Muscle layer of colon (tissue), 2 donors: ENCODE measurements around the gene RSF1.
"Not testable (repeated sequence)": the region's sequence is repeated elsewhere in the genome, so short reads cannot be mapped to it uniquely, and the experiment has no call there.

Experiments used
- H3K27ac ChIP-seq: one replicate; pipeline ENCODE4 v1.7.0; 2013; ENCODE audit warnings: low read depth, mild to moderate bottlenecking, low read length, moderate library complexity
- H3K27me3 ChIP-seq, 2 donors: one replicate each; pipeline ENCODE4 v1.7.0; 2013; ENCODE audit warnings: low read length in 2 of 2, mild to moderate bottlenecking in 2 of 2; ENCODE audit not compliant: insufficient read depth in 2 of 2, control insufficient read depth in 1 of 2
- H3K36me3 ChIP-seq: one replicate; pipeline ENCODE4 v1.7.0; 2013; ENCODE audit warnings: mild to moderate bottlenecking, low read length; ENCODE audit not compliant: insufficient read depth
- H3K4me1 ChIP-seq: one replicate; pipeline ENCODE4 v1.7.0; 2013; ENCODE audit warnings: mild to moderate bottlenecking, low read length; ENCODE audit not compliant: insufficient read depth
- H3K4me3 ChIP-seq, 2 donors: one replicate each; pipeline ENCODE4 v1.7.0; 2013; ENCODE audit warnings: low read length in 2 of 2, low read depth in 1 of 2, mild to moderate bottlenecking in 1 of 2, moderate library complexity in 1 of 2
- H3K9ac ChIP-seq: one replicate; pipeline ENCODE4 v1.7.0; 2013; ENCODE audit warnings: low read length
- H3K9me3 ChIP-seq: one replicate; pipeline ENCODE4 v1.7.0; 2013; ENCODE audit warnings: mild to moderate bottlenecking, low read length
- donor health status: abdominal sarcoma.
- donor health status: Adenocarcinoma of cecum.

RSF1 gene

GRCh38 chr11:77833302-77833701 lies 12.8 kb upstream of the RSF1 start:
- H3K4me3 ChIP-seq = no peak overlapping the region
- no peaks in the 10 kb centered on the region for H3K36me3 ChIP-seq
- H3K9ac ChIP-seq = no peak overlapping the region
- no peaks in the 10 kb centered on the region for H3K9me3 ChIP-seq
- H3K27me3 ChIP-seq = no peaks in the 10 kb centered on the region
- H3K27ac ChIP-seq = no peak overlapping the region
- no peaks in the 10 kb centered on the region for H3K4me1 ChIP-seq

- Histone ChIP-seq H3K27ac (no peak overlapping the region), H3K27me3 (no peaks in the 10 kb centered on the region), H3K9ac (no peak overlapping the region), H3K9me3 (no peaks in the 10 kb centered on the region), H3K4me3 (no peak overlapping the region), H3K36me3 (no peaks in the 10 kb centered on the region), H3K4me1 (peaks cover 7% of the 10 kb centered on the region)
These were observed 8.4 kb upstream of the RSF1 start for GRCh38 chr11:77828926-77829325.

- Histone ChIP-seq H3K36me3 (no peaks in the 10 kb centered on the region), H3K27me3 (no peaks in the 10 kb centered on the region), H3K9ac (no peak overlapping the region), H3K9me3 (no peaks in the 10 kb centered on the region), H3K27ac (no peak overlapping the region), H3K4me3 (no peak overlapping the region), H3K4me1 (peaks cover 15% of the 10 kb centered on the region)
These were observed 3.3 kb upstream of the RSF1 start for GRCh38 chr11:77823775-77824174.

- not testable (repeated sequence) for H3K9me3 ChIP-seq, H3K36me3 ChIP-seq, H3K27me3 ChIP-seq, H3K9ac ChIP-seq
- Histone ChIP-seq H3K4me3 (peak overlapping the region in 1 of 2 donors; percentile 97), H3K27ac (peak overlapping the region; percentile 93), H3K4me1 (peaks cover 17% of the 10 kb centered on the region)
These were observed 1.6 kb upstream of the RSF1 start for GRCh38 chr11:77822126-77822525.

GRCh38 chr11:77821349-77821851 lies 878 bp upstream of the RSF1 start:
- Histone ChIP-seq H3K4me1 (peaks cover 23% of the 10 kb centered on the region), H3K27ac (peak overlapping the region; percentile 93), H3K4me3 (peak overlapping the region; percentile 79 to 97), H3K27me3 (no peaks in the 10 kb centered on the region), H3K9me3 (no peaks in the 10 kb centered on the region), H3K9ac (peak overlapping the region; percentile 94), H3K36me3 (no peaks in the 10 kb centered on the region)

GRCh38 chr11:77819921-77820564 lies 479 bp downstream of the RSF1 start:
- H3K27me3 ChIP-seq = no peaks in the 10 kb centered on the region
- H3K4me1 ChIP-seq = peaks cover 23% of the 10 kb centered on the region
- H3K9me3 ChIP-seq = no peaks in the 10 kb centered on the region
- H3K27ac ChIP-seq = peak overlapping the region; percentile 93
- peak overlapping the region; percentile 97 to 100 for H3K4me3 ChIP-seq
- H3K9ac ChIP-seq = peak overlapping the region; percentile 73
- H3K36me3 ChIP-seq = no peaks in the 10 kb centered on the region

GRCh38 chr11:77819411-77819920 lies 1.1 kb downstream of the RSF1 start:
- Histone ChIP-seq H3K9ac (peak overlapping the region; percentile 73), H3K27ac (peak overlapping the region; percentile 93), H3K4me3 (peak overlapping the region; percentile 97 to 100), H3K4me1 (peaks cover 22% of the 10 kb centered on the region), H3K27me3 (no peaks in the 10 kb centered on the region), H3K9me3 (no peaks in the 10 kb centered on the region), H3K36me3 (no peaks in the 10 kb centered on the region)

- H3K27ac ChIP-seq = no peak overlapping the region
- H3K9me3 ChIP-seq = no peaks in the 10 kb centered on the region
- peaks cover 12% of the 10 kb centered on the region for H3K4me1 ChIP-seq
- H3K9ac ChIP-seq = no peak overlapping the region
- H3K4me3 ChIP-seq = no peak overlapping the region
- H3K27me3 ChIP-seq = no peaks in the 10 kb centered on the region
- no peaks in the 10 kb centered on the region for H3K36me3 ChIP-seq
These were observed 5.1 kb downstream of the RSF1 start for GRCh38 chr11:77815459-77815858.

GRCh38 chr11:77814848-77815247 lies 5.7 kb downstream of the RSF1 start:
- no peaks in the 10 kb centered on the region for H3K27me3 ChIP-seq
- H3K9me3 ChIP-seq = no peaks in the 10 kb centered on the region
- no peak overlapping the region for H3K9ac ChIP-seq
- no peak overlapping the region for H3K27ac ChIP-seq
- peaks cover 16% of the 10 kb centered on the region for H3K4me1 ChIP-seq
- H3K4me3 ChIP-seq = no peak overlapping the region
- no peaks in the 10 kb centered on the region for H3K36me3 ChIP-seq

- Histone ChIP-seq H3K4me1 (peaks cover 11% of the 10 kb centered on the region), H3K27ac (no peak overlapping the region), H3K9me3 (no peaks in the 10 kb centered on the region), H3K4me3 (no peak overlapping the region), H3K27me3 (no peaks in the 10 kb centered on the region), H3K9ac (no peak overlapping the region), H3K36me3 (no peaks in the 10 kb centered on the region)
These were observed 7.3 kb downstream of the RSF1 start for GRCh38 chr11:77813256-77813655.

GRCh38 chr11:77806993-77807392 lies 13.5 kb downstream of the RSF1 start:
- H3K4me1 ChIP-seq = peaks cover 4% of the 10 kb centered on the region
- H3K9me3 ChIP-seq = no peaks in the 10 kb centered on the region
- no peaks in the 10 kb centered on the region for H3K36me3 ChIP-seq
- H3K27ac ChIP-seq = no peak overlapping the region
- H3K4me3 ChIP-seq = no peak overlapping the region
- H3K9ac ChIP-seq = no peak overlapping the region
- H3K27me3 ChIP-seq = no peaks in the 10 kb centered on the region

GRCh38 chr11:77806415-77806814 lies 14.1 kb downstream of the RSF1 start:
- Histone ChIP-seq H3K36me3 (no peaks in the 10 kb centered on the region), H3K9ac (no peak overlapping the region), H3K27ac (no peak overlapping the region), H3K4me1 (peaks cover 4% of the 10 kb centered on the region), H3K4me3 (no peak overlapping the region), H3K27me3 (no peaks in the 10 kb centered on the region), H3K9me3 (no peaks in the 10 kb centered on the region)
